Vagina (tissue), 2 donors: ENCODE measurements around the gene PAFAH1B1.

Source experiments
- POLR2AphosphoS5 ChIP-seq, 2 donors: sonication (generic); formaldehyde crosslinking; IDR thresholded peaks; one replicate each; pipeline ENCODE4 v1.9.0; 2017; ENCODE audit warnings: antibody characterized with exemption in 2 of 2, mild to moderate bottlenecking in 2 of 2, low read depth in 1 of 2; ENCODE audit not compliant: insufficient read depth in 1 of 2
- TF ChIP-seq, protein P1 (sequence below), 3 experiments: fragments of 450-650 bp in 2 of 3; fragments of 200-600 bp in 1 of 3; sonication (generic) in 1 of 3; IDR thresholded peaks; one replicate each; pipeline ENCODE4 v1.5.1; 2017 to 2019; ENCODE audit warnings: antibody characterized with exemption in 3 of 3, mild to moderate bottlenecking in 2 of 3, moderate library complexity in 2 of 3

DNA sequence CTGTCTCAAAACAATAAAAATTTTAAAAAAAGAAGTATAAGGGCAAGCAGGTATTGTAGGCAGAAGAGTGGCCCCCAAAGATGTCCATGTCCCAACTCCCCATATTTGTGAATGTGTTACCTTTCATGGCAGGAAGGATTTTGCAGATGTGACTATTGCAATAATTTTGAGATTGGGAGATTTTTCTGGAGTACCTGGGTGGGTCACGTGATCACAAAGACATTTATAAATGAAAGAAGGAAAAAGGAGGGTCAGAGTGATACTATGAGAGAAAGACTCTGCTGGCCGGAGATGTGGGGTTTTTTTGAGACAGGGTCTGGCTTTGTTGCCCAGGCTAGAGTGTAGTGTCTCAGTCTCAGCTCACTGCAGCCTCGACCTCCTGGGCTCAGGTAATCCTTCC lies 27.4 kb upstream of the PAFAH1B1 start:
- TF ChIP-seq, protein P1, sequence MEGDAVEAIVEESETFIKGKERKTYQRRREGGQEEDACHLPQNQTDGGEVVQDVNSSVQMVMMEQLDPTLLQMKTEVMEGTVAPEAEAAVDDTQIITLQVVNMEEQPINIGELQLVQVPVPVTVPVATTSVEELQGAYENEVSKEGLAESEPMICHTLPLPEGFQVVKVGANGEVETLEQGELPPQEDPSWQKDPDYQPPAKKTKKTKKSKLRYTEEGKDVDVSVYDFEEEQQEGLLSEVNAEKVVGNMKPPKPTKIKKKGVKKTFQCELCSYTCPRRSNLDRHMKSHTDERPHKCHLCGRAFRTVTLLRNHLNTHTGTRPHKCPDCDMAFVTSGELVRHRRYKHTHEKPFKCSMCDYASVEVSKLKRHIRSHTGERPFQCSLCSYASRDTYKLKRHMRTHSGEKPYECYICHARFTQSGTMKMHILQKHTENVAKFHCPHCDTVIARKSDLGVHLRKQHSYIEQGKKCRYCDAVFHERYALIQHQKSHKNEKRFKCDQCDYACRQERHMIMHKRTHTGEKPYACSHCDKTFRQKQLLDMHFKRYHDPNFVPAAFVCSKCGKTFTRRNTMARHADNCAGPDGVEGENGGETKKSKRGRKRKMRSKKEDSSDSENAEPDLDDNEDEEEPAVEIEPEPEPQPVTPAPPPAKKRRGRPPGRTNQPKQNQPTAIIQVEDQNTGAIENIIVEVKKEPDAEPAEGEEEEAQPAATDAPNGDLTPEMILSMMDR (IDR thresholded peaks at IDR 0.05) = no peak
- no peak for TF ChIP-seq POLR2AphosphoS5 (IDR thresholded peaks at IDR 0.05; ENCODE audit: insufficient read depth in 1 of 2, low read depth in 1 of 2)
